NB4 (cell line): Measurements from ENCODE around the gene ANKRD28.

Experiments
- CTCF ChIP-seq: IDR thresholded peaks from one replicate; pipeline ENCODE4 v1.5.1; 2012; ENCODE audit warnings: low read depth, low read length
- MAX ChIP-seq: IDR thresholded peaks from 2 replicates; pipeline ENCODE4 v1.6.1; 2011; ENCODE audit warnings: low read depth, low read length
- MYC ChIP-seq: IDR thresholded peaks from 2 replicates; pipeline ENCODE4 v1.6.1; 2011; ENCODE audit warnings: low read depth, low read length
- POLR2A ChIP-seq: IDR thresholded peaks from 2 replicates; pipeline ENCODE4 v1.6.1; 2011; ENCODE audit warnings: mild to moderate bottlenecking; ENCODE audit not compliant: insufficient read length; ENCODE audit errors: extremely low read depth

GRCh38 chr3:15716178-15716577 lies 81.6 kb downstream of the ANKRD28 start:
- TF ChIP-seq POLR2A (no peak), CTCF (no peak), MAX (no peak), MYC (no peak)
